Posterior vena cava (tissue), 2 donors: Measurements from ENCODE around the gene CDK19. TPM values are rescaled to one million over a fixed set of nuclear protein-coding genes. Genes with fewer than 3 reads are reported as not detected.

Experiments used
- DNase-seq: peaks from one replicate; pipeline ENCODE4 v3.0.0-alpha.2; 2020; ENCODE audit warnings: low spot score
- intact Hi-C, 2 donors: fragments of 100-400 bp; cut with DNase I; formaldehyde crosslinking; loops; one replicate each; pipeline versions ENCODE4 v1.14.1 to v1.14.2; 2022 to 2023
- total RNA-seq, 2 donors: library from RNA; stranded (reverse); fragmentation: NEBNext Ultra II Directional; extraction: Animal tissue kit (Norgen Biotek cat#: 25700); gene quantifications; one replicate each; pipeline ENCODE4 v1.2.1, GENCODE V29; 2021
- donor health status: DM: yes; HTN: yes; CAD: no.
- donor health status: DM: yes; HTN: yes; CAD: no.

CDK19 gene
- total RNA-seq, 2 donors from 2014 or later, result 12.0 to 12.7 TPM

GRCh38 chr6:110646951-110647910 lies 168.0 kb downstream of the CDK19 start:
- intact Hi-C loops, result no loop called here

GRCh38 chr6:110646419-110646698 lies 168.9 kb downstream of the CDK19 start:
- no peak for DNase-seq
- intact Hi-C loops, result no loop called here

More at GRCh38 chr6:110646951-110647910, 168.0 kb downstream of the CDK19 start:
- no peak for DNase-seq

- intact Hi-C loops, result no loop called here
Measured at GRCh38 chr6:110645685-110646418, 169.4 kb downstream of the CDK19 start.

GRCh38 chr6:110643175-110643574 lies 172.1 kb downstream of the CDK19 start:
- no peak for DNase-seq
- intact Hi-C loops, result no loop called here

More at GRCh38 chr6:110645685-110646418, 169.4 kb downstream of the CDK19 start:
- DNase-seq, result no peak

- intact Hi-C loops, result no loop called here
Measured at GRCh38 chr6:110642711-110643110, 172.6 kb downstream of the CDK19 start.

GRCh38 chr6:110636781-110637180 lies 178.5 kb downstream of the CDK19 start:
- intact Hi-C loops, result no loop called here
- DNase-seq, result no peak

More at GRCh38 chr6:110642711-110643110, 172.6 kb downstream of the CDK19 start:
- no peak for DNase-seq

GRCh38 chr6:110635096-110635495 lies 180.2 kb downstream of the CDK19 start:
- intact Hi-C loops, result no loop called here
- DNase-seq, result no peak

GRCh38 chr6:110633731-110634213 lies 181.5 kb downstream of the CDK19 start:
- intact Hi-C loops, result no loop called here
- no peak for DNase-seq

- intact Hi-C loops, result no loop called here
- DNase-seq, result no peak
Measured at GRCh38 chr6:110629153-110629552, 186.1 kb downstream of the CDK19 start.

- intact Hi-C loops, result no loop called here
Measured at GRCh38 chr6:110628330-110628729, 186.9 kb downstream of the CDK19 start.

GRCh38 chr6:110626442-110626841 lies 188.8 kb downstream of the CDK19 start:
- no peak for DNase-seq
- intact Hi-C loops, result no loop called here

More at GRCh38 chr6:110628330-110628729, 186.9 kb downstream of the CDK19 start:
- no peak for DNase-seq

GRCh38 chr6:110625883-110626282 lies 189.4 kb downstream of the CDK19 start:
- intact Hi-C loops, result no loop called here
- DNase-seq, result no peak

GRCh38 chr6:110622912-110623578 lies 192.2 kb downstream of the CDK19 start:
- no peak for DNase-seq
- intact Hi-C loops, result no loop called here

- intact Hi-C loops, result no loop called here
- no peak for DNase-seq
Measured at GRCh38 chr6:110621061-110621460, 194.2 kb downstream of the CDK19 start.

GRCh38 chr6:110620065-110620464 lies 195.2 kb downstream of the CDK19 start:
- intact Hi-C loops, result no loop called here
- no peak for DNase-seq

- no peak for DNase-seq
- intact Hi-C loops, result no loop called here
Measured at GRCh38 chr6:110619275-110619908, 195.9 kb downstream of the CDK19 start.

- DNase-seq, result no peak
- intact Hi-C loops, result no loop called here
Measured at GRCh38 chr6:110618591-110619267, 196.5 kb downstream of the CDK19 start.

GRCh38 chr6:110617057-110617456 lies 198.2 kb downstream of the CDK19 start:
- intact Hi-C loops, result no loop called here
- DNase-seq, result no peak

- intact Hi-C loops, result no loop called here
Measured at GRCh38 chr6:110615722-110616121, 199.5 kb downstream of the CDK19 start.

More at GRCh38 chr6:110615722-110616121, 199.5 kb downstream of the CDK19 start:
- no peak for DNase-seq
